Activated CD8-positive, alpha-beta memory T cell treated with anti-CD3 and anti-CD28 coated beads for 4 hours (primary cell): ENCODE results near the gene PLEKHA1.

Experiments used
- DNase-seq, 2 donors: peaks; one replicate each; pipeline ENCODE4 v3.0.0-alpha.2; 2020; ENCODE audit warnings: low read depth in 2 of 2

Gene PLEKHA1

DNA sequence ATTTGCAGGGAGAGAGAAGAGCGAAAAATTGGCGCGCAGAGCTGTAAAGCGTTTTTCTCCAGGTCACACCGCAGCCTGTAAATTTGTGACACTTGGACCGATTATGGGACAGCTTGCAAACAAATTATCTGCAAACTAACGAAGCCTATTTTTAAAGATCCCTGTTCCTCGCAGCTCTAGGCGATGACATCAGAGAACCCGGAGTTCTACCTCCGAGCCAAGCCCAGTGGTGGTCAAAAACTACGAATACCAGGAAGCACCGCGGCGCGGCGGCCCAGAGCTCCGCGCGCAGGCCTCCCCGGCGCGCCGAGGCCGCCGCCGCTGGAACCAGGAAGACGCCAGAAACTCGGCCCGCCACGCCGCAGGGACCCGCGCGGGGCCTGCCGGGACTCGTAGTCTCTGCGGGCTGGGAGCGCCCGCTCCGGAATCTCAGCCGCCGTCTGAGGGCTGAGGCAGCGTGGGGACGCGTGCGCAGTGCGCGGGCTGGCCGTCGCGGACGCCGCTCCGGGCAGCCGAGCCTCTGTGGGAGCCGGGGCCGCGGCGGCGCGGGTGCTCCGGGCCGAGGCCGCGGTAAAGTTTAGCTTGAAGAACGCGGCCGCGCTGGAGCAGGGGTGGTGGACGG, at the start of gene PLEKHA1:
Gene PLEKHA1, plus strand, starts transcription at position 472 of the 622 bp plus-strand sequence. CDS start 18,493 bp downstream, outside the sequence.
- peak; percentile 84 to 86 for DNase-seq

DNA sequence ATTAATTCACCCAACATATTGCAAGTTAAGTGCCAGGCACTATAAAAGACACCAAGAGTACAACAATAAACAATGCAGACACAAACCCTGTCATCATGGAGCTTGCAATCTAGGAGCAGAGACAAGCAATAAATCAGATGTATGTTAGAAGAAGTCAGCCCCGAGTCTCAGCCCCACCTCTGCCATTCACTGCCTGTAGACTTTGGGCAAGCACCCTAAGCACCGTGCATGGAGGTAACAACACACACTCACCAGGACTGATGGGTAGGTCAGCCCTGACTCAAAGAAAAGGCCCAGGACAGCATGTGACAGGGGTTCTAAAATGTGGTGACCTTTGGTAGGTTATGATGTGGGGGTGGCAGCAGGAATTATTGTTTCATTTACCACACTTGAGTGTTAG, 49.3 kb upstream of the PLEKHA1 start:
- DNase-seq = no peak

GRCh38 chr10:122326385-122326784, 48.1 kb upstream of the PLEKHA1 start:
- no peak for DNase-seq

GRCh38 chr10:122326806-122327205, 47.7 kb upstream of the PLEKHA1 start:
- no peak for DNase-seq

DNA sequence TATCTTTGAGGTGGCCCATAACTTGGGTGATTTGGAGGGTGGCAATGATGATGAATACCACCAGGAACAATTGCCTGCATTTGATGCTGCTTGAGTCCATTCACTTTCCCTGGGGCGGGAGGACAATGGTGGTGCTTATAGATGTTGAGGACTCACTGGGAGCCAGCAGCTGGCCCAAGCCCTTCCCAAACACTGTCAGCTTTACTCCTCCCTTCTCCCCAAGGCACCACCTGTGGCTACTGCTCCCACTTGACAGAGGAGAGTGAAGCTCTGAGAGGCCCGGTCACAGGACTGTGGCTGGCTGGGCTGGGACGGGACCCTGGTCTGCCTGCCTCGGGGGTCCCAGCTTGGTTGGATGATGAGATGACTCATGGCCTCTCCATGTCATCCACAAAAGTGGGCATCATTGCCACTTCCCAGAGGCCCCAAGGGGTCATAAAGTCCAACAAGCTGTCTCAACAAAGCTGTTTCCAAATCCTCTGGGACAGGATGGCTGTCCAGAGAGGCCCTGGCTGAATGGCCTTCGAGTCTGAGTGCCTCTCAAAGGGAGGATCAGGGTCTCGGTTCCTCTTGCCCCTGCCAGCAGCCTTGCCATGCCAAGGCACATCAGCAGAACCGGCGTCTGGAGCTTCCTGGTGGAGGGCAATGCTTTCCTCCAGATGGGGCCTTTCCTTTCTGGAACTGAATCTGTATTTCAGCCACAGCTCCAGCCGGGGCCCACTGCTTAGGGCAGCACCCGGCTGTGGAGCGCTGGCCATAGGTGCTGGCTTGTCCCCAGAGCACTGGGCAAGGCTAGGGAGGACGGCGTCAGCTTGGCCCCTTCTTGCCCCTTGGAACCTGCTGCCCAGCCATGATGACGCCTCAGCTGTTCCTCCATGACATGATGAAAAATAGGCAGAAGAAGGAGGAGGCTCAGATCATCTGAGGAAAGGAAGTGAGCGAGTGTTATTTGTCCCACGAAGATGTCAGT, 47.0 kb upstream of the PLEKHA1 start:
- no peak for DNase-seq

DNA sequence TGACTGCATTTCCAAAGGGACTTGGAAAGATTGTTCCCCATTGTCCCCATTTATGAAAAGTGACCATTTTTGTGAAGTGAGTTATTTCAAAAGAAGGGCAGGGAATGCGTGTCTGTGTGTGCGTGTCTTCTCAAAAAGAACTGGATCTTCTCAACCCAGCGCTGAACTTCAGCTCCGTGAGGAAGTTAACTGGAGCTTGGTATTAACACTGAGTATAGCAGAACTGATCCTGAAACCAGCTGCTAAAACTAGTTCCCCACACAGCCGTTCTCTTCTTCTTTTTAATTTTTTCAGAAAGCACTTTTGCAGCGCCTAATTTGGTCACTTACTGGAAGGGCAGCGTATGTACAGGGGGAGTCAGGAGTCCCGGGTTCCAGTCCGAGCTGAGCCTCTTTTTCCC, 45.8 kb upstream of the PLEKHA1 start:
- DNase-seq = no peak

DNA sequence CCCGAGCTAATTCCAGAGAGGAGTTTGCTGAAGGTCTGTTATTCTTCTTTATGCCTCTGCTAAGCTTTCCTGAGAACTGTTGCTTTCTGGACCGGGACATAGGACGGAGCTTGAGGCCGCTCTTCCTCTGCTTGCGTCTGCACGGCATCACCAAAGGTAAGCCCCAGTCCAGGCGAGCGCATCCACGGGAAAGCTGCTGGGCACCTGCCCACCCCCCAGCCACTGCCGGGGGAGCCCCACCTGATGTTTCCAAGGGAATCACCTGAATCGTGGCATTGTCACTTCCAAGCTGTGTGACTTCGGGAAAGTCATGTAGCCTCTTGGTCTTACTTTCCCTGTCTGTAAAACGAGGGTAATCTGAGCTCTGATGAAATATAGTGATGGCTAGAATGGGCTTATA, 45.1 kb upstream of the PLEKHA1 start:
- DNase-seq = no peak

GRCh38 chr10:122331100-122331499, 43.4 kb upstream of the PLEKHA1 start:
- DNase-seq = no peak

GRCh38 chr10:122331615-122332446, 42.7 kb upstream of the PLEKHA1 start:
- DNase-seq = no peak

DNA sequence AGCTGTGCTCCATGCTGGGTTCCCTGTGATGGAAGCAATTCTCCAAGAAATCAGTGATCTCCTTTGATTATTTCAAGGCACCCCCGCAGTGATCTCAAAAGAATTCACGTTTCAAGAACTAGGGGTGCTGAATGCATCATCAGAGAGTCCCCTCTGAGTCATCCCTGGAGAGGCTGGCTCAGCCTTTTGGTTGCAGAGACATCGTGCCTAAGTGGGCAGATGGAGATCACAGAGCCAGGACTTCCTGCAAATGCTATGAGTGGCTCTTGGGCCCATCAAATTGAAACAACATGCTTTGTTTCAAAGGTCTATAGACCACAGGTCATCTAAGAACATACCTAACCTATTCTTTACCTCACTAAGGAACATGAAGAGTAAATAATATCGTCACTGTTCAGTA, 41.5 kb upstream of the PLEKHA1 start:
- no peak for DNase-seq

GRCh38 chr10:122336332-122336731, 38.2 kb upstream of the PLEKHA1 start:
- no peak for DNase-seq

GRCh38 chr10:122336961-122337360, 37.5 kb upstream of the PLEKHA1 start:
- no peak for DNase-seq

- no peak for DNase-seq
These were observed 35.7 kb upstream of the PLEKHA1 start for GRCh38 chr10:122338609-122339441.

- DNase-seq = no peak
These were observed 33.2 kb upstream of the PLEKHA1 start for GRCh38 chr10:122341141-122341810.

GRCh38 chr10:122342293-122343134, 32.0 kb upstream of the PLEKHA1 start:
- peak; percentile 24 to 37 for DNase-seq

DNA sequence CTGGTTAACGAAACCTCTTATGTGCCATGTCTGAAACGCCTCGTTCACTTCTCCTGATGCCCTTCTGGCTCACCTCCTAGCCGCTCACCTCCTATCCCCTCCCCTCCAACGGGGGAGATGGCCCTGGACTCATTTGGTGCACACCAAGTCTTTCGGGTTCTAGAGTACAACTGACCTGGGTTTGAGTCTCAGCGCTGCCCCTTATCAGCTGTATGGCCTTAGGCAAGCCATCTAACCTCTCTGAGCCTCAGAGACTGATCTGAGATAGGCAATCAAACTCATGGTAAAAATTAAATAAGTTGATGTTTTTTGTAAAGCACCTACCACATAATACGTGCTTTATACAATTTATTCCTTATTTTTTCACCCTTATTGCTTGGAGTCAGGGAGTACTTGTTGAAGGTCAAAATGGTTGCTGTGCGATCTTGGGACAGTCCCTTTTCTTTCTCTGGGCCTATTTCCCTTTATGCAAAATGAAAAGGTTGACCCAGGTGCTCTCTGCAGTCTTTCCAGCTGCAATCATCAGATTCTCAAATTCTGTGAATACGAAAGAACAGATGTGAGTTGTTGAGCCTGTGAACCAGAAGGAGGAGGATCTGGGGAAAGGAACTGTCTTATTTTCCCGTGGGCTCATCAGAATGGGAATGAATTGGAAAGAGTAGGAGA, 31.2 kb upstream of the PLEKHA1 start:
- no peak for DNase-seq

DNA sequence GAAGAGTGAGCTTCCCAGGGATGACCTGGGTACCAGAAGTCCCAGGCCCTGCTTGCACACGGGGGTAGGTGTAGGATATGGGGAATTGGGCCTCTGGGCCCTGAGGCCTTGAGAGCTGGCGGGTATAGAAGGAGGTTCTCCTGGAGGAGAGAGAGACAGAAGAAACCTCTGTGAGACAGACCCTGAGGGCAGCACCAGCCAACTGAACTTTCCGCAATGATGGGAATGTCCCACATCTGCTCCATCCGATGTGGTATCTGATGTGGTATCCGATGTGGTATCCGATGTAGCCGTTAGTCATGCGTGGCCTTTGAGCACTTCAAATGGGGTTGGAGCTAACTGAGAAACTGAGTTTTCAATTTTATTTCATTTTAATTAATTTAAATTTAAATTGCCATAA, 30.6 kb upstream of the PLEKHA1 start:
- no peak for DNase-seq

- no peak for DNase-seq
These were observed 29.7 kb upstream of the PLEKHA1 start for GRCh38 chr10:122344741-122345258.
